H1 (cell line): ENCODE measurements around the gene LSG1. TPM values are rescaled to one million over a fixed set of nuclear protein-coding genes. Genes with fewer than 3 reads are reported as not detected.

Experiments used
- CTCF ChIA-PET: fragments of 300-600 bp; sonication (Branson Sonifier 250); formaldehyde crosslinking; loops from one replicate; lab custom pipeline; 2021; ENCODE audit not compliant: partially characterized antibody; lab: Charles Lee
- POLR2A ChIA-PET: fragments of 300-600 bp; sonication (Branson Sonifier 250); formaldehyde crosslinking; loops from one replicate; lab custom pipeline; 2021; ENCODE audit warnings: inconsistent platforms; ENCODE audit not compliant: partially characterized antibody; lab: Charles Lee
- DNase-seq, 2 experiments: peaks; one replicate each; pipeline versions ENCODE4 v3.0.0 to v3.0.0-alpha.2; 2010 to 2022; ENCODE audit warnings: low spot score in 2 of 2, low read depth in 1 of 2, mixed read lengths in 1 of 2
- FAIRE-seq: peaks from 2 replicates; lab custom pipeline; 2011; peaks lifted over from hg19 to GRCh38; lab: Jason Lieb, UNC
- H2AFZ ChIP-seq: 2 replicates; pipeline ENCODE4 v1.8.1; 2012; ENCODE audit warnings: low read length, inconsistent platforms
- H2AK5ac ChIP-seq: 2 replicates; pipeline ENCODE4 v1.6.1; 2013; ENCODE audit warnings: low read depth, low read length
- H2BK120ac ChIP-seq: replicated peaks from 2 replicates; pipeline ENCODE3; 2013; ENCODE audit warnings: low read depth, low read length, inconsistent platforms
- H2BK12ac ChIP-seq: 2 replicates; pipeline ENCODE4 v1.6.1; 2013; ENCODE audit warnings: low read depth, low read length
- H2BK15ac ChIP-seq: 2 replicates; pipeline ENCODE4 v1.6.1; 2013; ENCODE audit warnings: low read length
- H2BK20ac ChIP-seq: 2 replicates; pipeline ENCODE4 v1.6.1; 2013; ENCODE audit warnings: low read length
- H2BK5ac ChIP-seq: 2 replicates; pipeline ENCODE4 v1.6.1; 2013; ENCODE audit warnings: low read depth, low read length
- H3K14ac ChIP-seq: 2 replicates; pipeline ENCODE4 v1.6.1; 2013; ENCODE audit warnings: inconsistent platforms; ENCODE audit not compliant: insufficient read length
- H3K18ac ChIP-seq: 2 replicates; pipeline ENCODE4 v1.6.1; 2013; ENCODE audit warnings: low read length; ENCODE audit errors: extremely low read depth
- H3K23ac ChIP-seq: 2 replicates; pipeline ENCODE4 v1.6.1; 2013; ENCODE audit warnings: inconsistent platforms; ENCODE audit not compliant: insufficient read length
- H3K23me2 ChIP-seq: 2 replicates; pipeline ENCODE4 v1.6.1; 2013; ENCODE audit warnings: low read depth, low read length
- H3K27ac ChIP-seq: 2 replicates; pipeline ENCODE4 v1.6.1; 2011; ENCODE audit warnings: low read depth, low read length, inconsistent platforms
- H3K27me3 ChIP-seq, 4 experiments: replicated peaks in 1 of 4; 1 replicate in 1 of 4; 2 replicates in 3 of 4; pipeline versions ENCODE4 v1.6.1 to v1.8.1; 2011 to 2013; ENCODE audit warnings: low read length in 3 of 4, mild to moderate bottlenecking in 3 of 4, inconsistent platforms in 2 of 4, mixed read lengths in 2 of 4, moderate library complexity in 1 of 4; ENCODE audit not compliant: control insufficient read depth in 3 of 4, insufficient read depth in 3 of 4; ENCODE audit errors: extremely low read depth in 1 of 4
- H3K36me3 ChIP-seq, 4 experiments: 2 replicates each; pipeline versions ENCODE4 v1.6.1 to v1.8.1; 2011 to 2013; ENCODE audit warnings: mild to moderate bottlenecking in 4 of 4, low read length in 3 of 4, moderate library complexity in 2 of 4, control low read depth in 1 of 4, inconsistent platforms in 1 of 4; ENCODE audit not compliant: insufficient read depth in 4 of 4, control insufficient read depth in 2 of 4
- H3K4ac ChIP-seq: replicated peaks from 2 replicates; pipeline ENCODE3; 2013; ENCODE audit warnings: low read length, low read depth, mixed read lengths, inconsistent platforms; ENCODE audit not compliant: insufficient read length
- H3K4me1 ChIP-seq, 4 experiments: replicated peaks in 1 of 4; 1 replicate in 1 of 4; 2 replicates in 3 of 4; pipeline versions ENCODE4 v1.6.1 to v1.8.1; 2011 to 2013; ENCODE audit warnings: low read length in 3 of 4, inconsistent platforms in 2 of 4, mixed read lengths in 1 of 4; ENCODE audit not compliant: insufficient read depth in 4 of 4, control insufficient read depth in 3 of 4
- H3K4me2 ChIP-seq, 2 experiments: 2 replicates each; pipeline versions ENCODE4 v1.6.1 to v1.8.1; 2011 to 2013; ENCODE audit warnings: low read depth in 2 of 2, low read length in 2 of 2, control low read depth in 1 of 2, inconsistent platforms in 1 of 2, mild to moderate bottlenecking in 1 of 2; ENCODE audit not compliant: insufficient read depth in 1 of 2
- H3K4me3 ChIP-seq, 4 experiments: fragments of 200-600, 300-600 bp in 1 of 4; sonication (generic), shearing (Covaris generic), sonication (Bioruptor Twin) in 1 of 4; 2 replicates each; pipeline versions ENCODE4 v1.5.1 to v1.8.1; 2011 to 2016; ENCODE audit warnings: low read length in 4 of 4, low read depth in 3 of 4, control low read depth in 2 of 4, inconsistent platforms in 2 of 4, mild to moderate bottlenecking in 2 of 4, mixed read lengths in 1 of 4, moderate library complexity in 1 of 4; ENCODE audit not compliant: insufficient read depth in 2 of 4; ENCODE audit errors: extremely low read depth in 1 of 4
- H3K56ac ChIP-seq: replicated peaks from 2 replicates; pipeline ENCODE3; 2013; ENCODE audit warnings: low read depth, mild to moderate bottlenecking, mixed read lengths, low read length, inconsistent platforms; ENCODE audit not compliant: insufficient read length
- H3K79me1 ChIP-seq: 2 replicates; pipeline ENCODE4 v1.6.1; 2013; ENCODE audit warnings: low read depth, low read length, control low read depth
- H3K79me2 ChIP-seq, 2 experiments: 2 replicates each; pipeline versions ENCODE4 v1.6.1 to v1.8.1; 2012 to 2013; ENCODE audit warnings: low read length in 2 of 2, mild to moderate bottlenecking in 2 of 2, inconsistent platforms in 1 of 2; ENCODE audit not compliant: insufficient read depth in 2 of 2, control insufficient read depth in 1 of 2
- H3K9ac ChIP-seq, 4 experiments: replicated peaks in 1 of 4; 1 replicate in 1 of 4; 2 replicates in 3 of 4; pipeline versions ENCODE4 v1.6.1 to v1.8.1; 2011 to 2013; ENCODE audit warnings: low read depth in 3 of 4, low read length in 3 of 4, control low read depth in 2 of 4, mild to moderate bottlenecking in 2 of 4, moderate library complexity in 2 of 4, inconsistent platforms in 1 of 4; ENCODE audit errors: extremely low read depth in 1 of 4
- H3K9me3 ChIP-seq, 2 experiments: 2 replicates each; pipeline versions ENCODE4 v1.6.1 to v1.8.1; 2012 to 2013; ENCODE audit warnings: mild to moderate bottlenecking in 2 of 2, moderate library complexity in 2 of 2, control low read depth in 1 of 2, inconsistent platforms in 1 of 2, low read depth in 1 of 2, low read length in 1 of 2, mixed read lengths in 1 of 2; ENCODE audit not compliant: insufficient read depth in 2 of 2
- H4K20me1 ChIP-seq, 2 experiments: replicated peaks in 1 of 2; 2 replicates each; pipeline versions ENCODE3 to v1.8.1; 2011 to 2013; ENCODE audit warnings: inconsistent platforms in 2 of 2, low read length in 2 of 2, mild to moderate bottlenecking in 1 of 2; ENCODE audit not compliant: insufficient read depth in 2 of 2, control insufficient read depth in 1 of 2
- H4K5ac ChIP-seq: 2 replicates; pipeline ENCODE4 v1.6.1; 2013; ENCODE audit warnings: low read length, low read depth, mixed read lengths, inconsistent platforms; ENCODE audit not compliant: insufficient read length
- H4K8ac ChIP-seq: 2 replicates; pipeline ENCODE4 v1.8.0; 2013; ENCODE audit warnings: mild to moderate bottlenecking, moderate library complexity, low read length, inconsistent platforms; ENCODE audit not compliant: insufficient read depth; ENCODE audit errors: extremely low read depth
- H4K91ac ChIP-seq: replicated peaks from 2 replicates; pipeline ENCODE3; 2013; ENCODE audit warnings: low read length, mixed read lengths, inconsistent platforms; ENCODE audit not compliant: insufficient read length
- PHF8 ChIP-seq: fragments of 200-600 bp; sonication (generic); conservative IDR thresholded peaks from 2 replicates; pipeline ENCODE4 v1.7.1; 2012; ENCODE audit warnings: low read depth, mild to moderate bottlenecking, inconsistent platforms, low read length, moderate library complexity
- SRF ChIP-seq: IDR thresholded peaks from 2 replicates; pipeline ENCODE4 v1.6.1; 2011; ENCODE audit warnings: mild to moderate bottlenecking, low read depth, low read length, moderate library complexity
- WGBS, 2 experiments: shearing (Covaris generic) in 1 of 2; methylation state at CpG; one replicate each; pipeline versions ENCODE4 v1.1.6 to v1.1.7; 2013 to 2015; ENCODE audit warnings: low lambda C conversion rate in 2 of 2, mixed read lengths in 2 of 2, inconsistent platforms in 1 of 2, low coverage in 1 of 2, missing lambda C conversion rate in 1 of 2; ENCODE audit not compliant: insufficient replicate concordance in 2 of 2, insufficient coverage in 1 of 2, insufficient read length in 1 of 2; ENCODE audit errors: extremely low coverage in 1 of 2, missing lambda C conversion rate in 1 of 2; 5-methylcytosine and 5-hydroxymethylcytosine counted together
- polyA plus RNA-seq, 7 experiments: library from polyadenylated mRNA; depleted of rRNA in 3 of 7; stranded (reverse) in 5 of 7; unstranded in 2 of 7; fragments of >200 nt in 5 of 7; fragments of 200-250 nt in 2 of 7; gene quantifications; 1 replicate in 5 of 7; 2 replicates in 1 of 7; 4 replicates in 1 of 7; pipeline versions ENCODE4 v1.2.1 to v1.2.3, GENCODE V29; 2011 to 2013; ENCODE audit warnings: missing spikeins in 2 of 7, mixed read lengths in 2 of 7
- total RNA-seq: library from RNA; stranded (reverse); fragmentation: NEBNext Ultra II Directional; extraction: Animal tissue kit (Norgen Biotek cat#: 25700); gene quantifications from 2 replicates; pipeline ENCODE4 v1.2.1, GENCODE V29; 2021

Gene LSG1
- total and polyA plus RNA-seq, 2 of the 8 experiments (the other 6 are each of a cell fraction or from before 2014, with no cell fraction given), result 23.7 to 47.6 TPM

DNA sequence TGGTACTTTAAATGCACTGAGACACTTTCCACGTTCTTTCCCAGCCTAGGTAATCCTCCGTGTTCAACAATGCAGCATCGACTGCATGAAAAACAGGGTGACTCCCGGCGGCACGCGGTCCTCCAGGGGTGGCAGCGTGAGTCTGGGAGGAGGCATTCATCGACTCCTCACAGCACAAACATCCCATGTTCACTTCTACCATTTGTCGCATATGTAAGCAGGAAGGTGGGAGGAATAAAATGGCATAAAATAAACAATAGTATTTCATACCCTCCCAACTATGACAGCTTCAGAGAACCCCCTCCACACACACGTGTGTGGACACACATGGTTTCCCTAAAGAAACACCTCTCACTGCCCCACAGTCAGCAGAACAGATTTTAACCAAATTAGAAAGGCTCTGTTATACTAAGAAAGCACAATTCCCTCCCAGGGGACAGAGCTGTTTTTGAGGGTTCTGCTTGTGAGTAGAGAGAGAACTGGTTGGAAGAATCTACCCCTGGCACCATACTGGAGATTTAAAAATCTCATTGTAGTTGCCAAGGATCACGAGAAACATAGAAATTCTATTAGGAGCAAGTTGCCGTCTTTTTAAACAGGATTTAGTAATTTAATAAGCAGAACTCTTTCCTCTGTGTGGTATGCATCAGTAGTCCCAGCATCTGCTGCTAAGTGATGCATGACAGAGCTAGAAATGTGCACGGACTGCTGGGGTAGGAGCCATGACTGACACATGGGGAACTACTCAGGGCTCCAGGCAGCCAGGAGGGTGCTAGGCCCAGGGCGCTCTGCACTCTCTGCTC, 19.7 kb upstream of the LSG1 start:
- no peak overlapping the region for H2BK20ac ChIP-seq
- peaks cover 0 to 2% of the 10 kb centered on the region in 2 experiments for H4K20me1 ChIP-seq
- ChIA-PET CTCF (interaction anchor here (0.6 to 1.6 kb wide), 9 partner anchors 13 to 415 kb away, joined by 3 read pairs; no protein-coding TSS in a partner anchor), POLR2A (no interaction called here)
- H3K56ac ChIP-seq, result no peak overlapping the region
- H3K14ac ChIP-seq, result no peak overlapping the region
- TF ChIP-seq PHF8, result no peak
- no peak for TF ChIP-seq SRF
- no peak overlapping the region for H2BK120ac ChIP-seq
- H3K4ac ChIP-seq, result no peak overlapping the region
- H3K36me3 ChIP-seq, result no peaks in the 10 kb centered on the region
- H3K79me2 ChIP-seq, result no peaks in the 10 kb centered on the region
- no peak overlapping the region for H4K8ac ChIP-seq
- H2AFZ ChIP-seq, result no peak overlapping the region
- FAIRE-seq (no peak), DNase-seq (no peak)
- no peak overlapping the region for H2AK5ac ChIP-seq
- H4K5ac ChIP-seq, result no peak overlapping the region
- H3K4me2 ChIP-seq, result no peak overlapping the region
- 87% methylated on average over 15 of the region's 15 CpGs; no CpG with 5 or more reads in 1 of the 2 experiments for WGBS, 2 experiments
- H3K27ac ChIP-seq, result no peak overlapping the region
- H2BK12ac ChIP-seq, result no peak overlapping the region
- H2BK15ac ChIP-seq, result no peak overlapping the region
- peaks cover 0 to 15% (median 11%) of the 10 kb centered on the region in 4 experiments; a peak in 6 of 7 replicates for H3K4me1 ChIP-seq
- no peak overlapping the region for H3K18ac ChIP-seq
- no peaks in the 10 kb centered on the region for H3K79me1 ChIP-seq
- no peak overlapping the region for H3K4me3 ChIP-seq
- no peaks in the 10 kb centered on the region for H3K9me3 ChIP-seq
- no peak overlapping the region for H4K91ac ChIP-seq
- H3K23me2 ChIP-seq, result peaks cover 13% of the 10 kb centered on the region; the same call in 1 of the 2 replicates
- no peak overlapping the region for H3K23ac ChIP-seq
- peaks cover 3 to 10% (median 8%) of the 10 kb centered on the region in 4 experiments; a peak in 6 of 7 replicates for H3K27me3 ChIP-seq
- no peak overlapping the region for H3K9ac ChIP-seq
- H2BK5ac ChIP-seq, result no peak overlapping the region
